ENCODE results near the gene ACIN1.
"Not testable (repeated sequence)": the region's sequence is repeated elsewhere in the genome, so short reads cannot be mapped to it uniquely, and the experiment has no call there.

The ACIN1 gene

GRCh38 chr14:23107620-23108019 is 12.7 kb upstream of the ACIN1 start:
- DNase-seq (ENCODE audit: low read depth in 1 of 2, low spot score in 1 of 2) = not testable (repeated sequence)

GRCh38 chr14:23106747-23107045 is 11.8 kb upstream of the ACIN1 start:
- no peak for DNase-seq (ENCODE audit: low read depth in 1 of 2, low spot score in 1 of 2)

GRCh38 chr14:23105348-23105824 is 10.4 kb upstream of the ACIN1 start:
- no peak for DNase-seq (ENCODE audit: low read depth in 1 of 2, low spot score in 1 of 2)

GRCh38 chr14:23104591-23105347 is 9.8 kb upstream of the ACIN1 start, which contains the start of gene CIROP:
Gene CIROP, minus strand, starts transcription at chr14:23104989. Its CDS starts 69 bp downstream, at chr14:23104920.
- no peak for DNase-seq (ENCODE audit: low read depth in 1 of 2, low spot score in 1 of 2)

- no peak for DNase-seq (ENCODE audit: low read depth in 1 of 2, low spot score in 1 of 2)
These were observed 9.2 kb upstream of the ACIN1 start for GRCh38 chr14:23104070-23104590.

GRCh38 chr14:23103581-23103980 is 8.6 kb upstream of the ACIN1 start:
- no peak for DNase-seq (ENCODE audit: low read depth in 1 of 2, low spot score in 1 of 2)

GRCh38 chr14:23102801-23103200 is 7.9 kb upstream of the ACIN1 start:
- no peak for DNase-seq (ENCODE audit: low read depth in 1 of 2, low spot score in 1 of 2)

- DNase-seq (ENCODE audit: low read depth in 1 of 2, low spot score in 1 of 2) = no peak
These were observed 7.2 kb upstream of the ACIN1 start for GRCh38 chr14:23101986-23102625.

- DNase-seq (ENCODE audit: low read depth in 1 of 2, low spot score in 1 of 2) = no peak
These were observed 6.5 kb upstream of the ACIN1 start for GRCh38 chr14:23101213-23101970.

- DNase-seq (ENCODE audit: low read depth in 1 of 2, low spot score in 1 of 2) = no peak
These were observed 4.4 kb upstream of the ACIN1 start for GRCh38 chr14:23099212-23099861.

- DNase-seq (ENCODE audit: low read depth in 1 of 2, low spot score in 1 of 2) = no peak
These were observed 2.9 kb upstream of the ACIN1 start for GRCh38 chr14:23097786-23098185.

GRCh38 chr14:23095196-23096108 is 516 bp upstream of the ACIN1 start, which contains the start of gene C14orf119:
Gene C14orf119, plus strand, starts transcription at chr14:23095505. Its CDS starts 2,154 bp downstream, at chr14:23097659.
- peak in 1 of 2 donors; percentile 99 for DNase-seq (ENCODE audit: low read depth in 1 of 2, low spot score in 1 of 2)

- no peak for DNase-seq (ENCODE audit: low read depth in 1 of 2, low spot score in 1 of 2)
These were observed 808 bp downstream of the ACIN1 start for GRCh38 chr14:23093991-23094665.

GRCh38 chr14:23093526-23093925 is 1.4 kb downstream of the ACIN1 start:
- DNase-seq (ENCODE audit: low read depth in 1 of 2, low spot score in 1 of 2) = no peak

- no peak for DNase-seq (ENCODE audit: low read depth in 1 of 2, low spot score in 1 of 2)
These were observed 1.8 kb downstream of the ACIN1 start for GRCh38 chr14:23093104-23093503.

- no peak for DNase-seq (ENCODE audit: low read depth in 1 of 2, low spot score in 1 of 2)
These were observed 3.4 kb downstream of the ACIN1 start for GRCh38 chr14:23091294-23092225.

- no peak for DNase-seq (ENCODE audit: low read depth in 1 of 2, low spot score in 1 of 2)
These were observed 4.7 kb downstream of the ACIN1 start for GRCh38 chr14:23090254-23090636.

- no peak for DNase-seq (ENCODE audit: low read depth in 1 of 2, low spot score in 1 of 2)
These were observed 5.3 kb downstream of the ACIN1 start for GRCh38 chr14:23089498-23090253.
